OCI-LY3 (cell line): Measurements from ENCODE around the gene SCYGR2.

ENCODE experiments used
- H2AFZ ChIP-seq: fragments of 200-600, 300-600 bp; shearing (Covaris generic); 2 replicates; pipeline ENCODE4 v1.6.0; 2014; ENCODE audit warnings: antibody characterized with exemption, low read depth, low read length
- H3K27ac ChIP-seq: fragments of 200-600, 300-600 bp; sonication (generic); 2 replicates; pipeline ENCODE4 v1.5.1; 2014; ENCODE audit warnings: mild to moderate bottlenecking, low read length, moderate library complexity, mixed read lengths
- H3K27me3 ChIP-seq: fragments of 200-600, 300-600 bp; sonication (generic); 2 replicates; pipeline ENCODE4 v1.6.1; 2014; ENCODE audit warnings: low read depth, low read length, mixed read lengths
- H3K36me3 ChIP-seq: fragments of 200-600, 300-600 bp; sonication (generic); replicated peaks from 2 replicates; pipeline ENCODE3; 2014; ENCODE audit warnings: low read depth, low read length, mixed read lengths
- H3K4me1 ChIP-seq: fragments of 300-600, 200-600 bp; sonication (generic); 2 replicates; pipeline ENCODE4 v1.6.1; 2014; ENCODE audit warnings: low read length, mixed read lengths
- H3K4me2 ChIP-seq: fragments of 200-600, 300-600 bp; sonication (generic); 2 replicates; pipeline ENCODE4 v1.6.1; 2014; ENCODE audit warnings: low read length, mixed read lengths
- H3K4me3 ChIP-seq: fragments of 300-600, 200-600 bp; sonication (generic); 2 replicates; pipeline ENCODE4 v1.5.1; 2014; ENCODE audit warnings: antibody characterized with exemption, mild to moderate bottlenecking, low read length, moderate library complexity
- H3K79me2 ChIP-seq: fragments of 300-600, 200-600 bp; shearing (Covaris generic); 2 replicates; pipeline ENCODE4 v1.6.1; 2014; ENCODE audit warnings: mild to moderate bottlenecking, low read length, mixed read lengths
- H3K9ac ChIP-seq: fragments of 300-600, 200-600 bp; shearing (Covaris generic); 2 replicates; pipeline ENCODE4 v1.6.0; 2014; ENCODE audit warnings: mild to moderate bottlenecking, low read length, moderate library complexity
- H3K9me3 ChIP-seq: fragments of 200-600, 300-600 bp; shearing (Covaris generic); 2 replicates; pipeline ENCODE4 v1.6.1; 2014; ENCODE audit warnings: low read length, mixed read lengths; ENCODE audit not compliant: insufficient read depth
- H4K20me1 ChIP-seq: fragments of 200-600, 300-600 bp; sonication (generic); 2 replicates; pipeline ENCODE4 v1.6.1; 2016; ENCODE audit warnings: low read length, mixed read lengths; ENCODE audit not compliant: insufficient read depth
- EZH2phosphoT487 ChIP-seq: fragments of 200-600 bp; shearing (Covaris generic); IDR thresholded peaks from 2 replicates; pipeline ENCODE4 v1.6.1; 2018; ENCODE audit warnings: antibody characterized with exemption, mixed run types, low read depth
- TF ChIP-seq, protein P1 (sequence below): fragments of 200-600, 300-600 bp; sonication (generic); IDR thresholded peaks from 2 replicates; pipeline ENCODE4 v1.5.1; 2014; ENCODE audit warnings: antibody characterized with exemption, low read length, low read depth

Gene SCYGR2

GRCh38 chr2:227614246-227614645 lies 15.6 kb downstream of the SCYGR2 start:
- Histone ChIP-seq H3K27ac (no peak overlapping the region), H3K4me2 (peak overlapping the region; percentile 68; the same call in 1 of the 2 replicates), H3K9me3 (no peaks in the 10 kb centered on the region), H4K20me1 (no peaks in the 10 kb centered on the region), H2AFZ (no peak overlapping the region), H3K27me3 (peaks cover 24% of the 10 kb centered on the region), H3K4me3 (no peak overlapping the region), H3K4me1 (peaks cover 28% of the 10 kb centered on the region), H3K79me2 (no peaks in the 10 kb centered on the region), H3K36me3 (no peaks in the 10 kb centered on the region), H3K9ac (no peak overlapping the region)
- no peak for TF ChIP-seq EZH2phosphoT487
- TF ChIP-seq, protein P1, sequence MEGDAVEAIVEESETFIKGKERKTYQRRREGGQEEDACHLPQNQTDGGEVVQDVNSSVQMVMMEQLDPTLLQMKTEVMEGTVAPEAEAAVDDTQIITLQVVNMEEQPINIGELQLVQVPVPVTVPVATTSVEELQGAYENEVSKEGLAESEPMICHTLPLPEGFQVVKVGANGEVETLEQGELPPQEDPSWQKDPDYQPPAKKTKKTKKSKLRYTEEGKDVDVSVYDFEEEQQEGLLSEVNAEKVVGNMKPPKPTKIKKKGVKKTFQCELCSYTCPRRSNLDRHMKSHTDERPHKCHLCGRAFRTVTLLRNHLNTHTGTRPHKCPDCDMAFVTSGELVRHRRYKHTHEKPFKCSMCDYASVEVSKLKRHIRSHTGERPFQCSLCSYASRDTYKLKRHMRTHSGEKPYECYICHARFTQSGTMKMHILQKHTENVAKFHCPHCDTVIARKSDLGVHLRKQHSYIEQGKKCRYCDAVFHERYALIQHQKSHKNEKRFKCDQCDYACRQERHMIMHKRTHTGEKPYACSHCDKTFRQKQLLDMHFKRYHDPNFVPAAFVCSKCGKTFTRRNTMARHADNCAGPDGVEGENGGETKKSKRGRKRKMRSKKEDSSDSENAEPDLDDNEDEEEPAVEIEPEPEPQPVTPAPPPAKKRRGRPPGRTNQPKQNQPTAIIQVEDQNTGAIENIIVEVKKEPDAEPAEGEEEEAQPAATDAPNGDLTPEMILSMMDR: no peak

- Histone ChIP-seq H3K36me3 (no peaks in the 10 kb centered on the region), H3K9me3 (no peaks in the 10 kb centered on the region), H3K4me3 (peak within 1 kb of the TSS; percentile 19; the same call in 1 of the 2 replicates), H3K4me1 (peaks cover 33% of the 10 kb centered on the region), H3K9ac (no peak within 1 kb of the TSS), H3K79me2 (no peaks in the 10 kb centered on the region), H3K27me3 (peaks cover 24% of the 10 kb centered on the region), H2AFZ (no peak within 1 kb of the TSS), H4K20me1 (no peaks in the 10 kb centered on the region), H3K4me2 (peak within 1 kb of the TSS; percentile 68), H3K27ac (no peak within 1 kb of the TSS)
- no peak for TF ChIP-seq EZH2phosphoT487
Measured at GRCh38 chr2:227614740-227615139, 16.0 kb downstream of the SCYGR2 start, which contains the start of gene SCYGR3. Gene SCYGR3, minus strand, starts transcription at chr2:227614840. Its CDS starts 0 bp downstream, at chr2:227614840.

DNA sequence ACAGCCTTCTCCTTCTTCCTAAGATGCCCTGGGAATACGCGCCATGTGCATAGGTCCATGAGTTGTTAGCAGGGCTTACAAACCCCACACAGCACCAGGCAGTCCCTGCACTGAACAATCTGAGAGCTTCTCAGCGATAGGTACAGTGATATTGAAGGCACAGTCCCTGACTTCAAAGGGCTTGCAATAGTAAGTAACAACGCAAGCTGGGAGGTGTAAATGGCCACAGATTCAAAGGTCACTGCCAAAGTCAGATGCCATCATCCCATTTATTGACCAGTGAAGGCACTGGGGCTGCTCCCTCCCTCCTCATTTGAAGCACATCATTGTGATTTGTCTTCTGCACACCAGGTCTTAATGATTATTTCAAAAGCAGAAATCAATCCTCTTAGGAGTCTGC lies 16.5 kb downstream of the SCYGR2 start:
- no peaks in the 10 kb centered on the region for H3K79me2 ChIP-seq
- H3K4me3 ChIP-seq: no peak overlapping the region
- no peaks in the 10 kb centered on the region for H4K20me1 ChIP-seq
- H3K27ac ChIP-seq: no peak overlapping the region
- TF ChIP-seq, protein P1: no peak
- no peak for TF ChIP-seq EZH2phosphoT487
- peaks cover 34% of the 10 kb centered on the region for H3K4me1 ChIP-seq
- no peak overlapping the region for H2AFZ ChIP-seq
- no peaks in the 10 kb centered on the region for H3K36me3 ChIP-seq
- H3K9ac ChIP-seq: no peak overlapping the region
- H3K27me3 ChIP-seq: peaks cover 24% of the 10 kb centered on the region
- no peaks in the 10 kb centered on the region for H3K9me3 ChIP-seq
- no peak overlapping the region for H3K4me2 ChIP-seq

DNA sequence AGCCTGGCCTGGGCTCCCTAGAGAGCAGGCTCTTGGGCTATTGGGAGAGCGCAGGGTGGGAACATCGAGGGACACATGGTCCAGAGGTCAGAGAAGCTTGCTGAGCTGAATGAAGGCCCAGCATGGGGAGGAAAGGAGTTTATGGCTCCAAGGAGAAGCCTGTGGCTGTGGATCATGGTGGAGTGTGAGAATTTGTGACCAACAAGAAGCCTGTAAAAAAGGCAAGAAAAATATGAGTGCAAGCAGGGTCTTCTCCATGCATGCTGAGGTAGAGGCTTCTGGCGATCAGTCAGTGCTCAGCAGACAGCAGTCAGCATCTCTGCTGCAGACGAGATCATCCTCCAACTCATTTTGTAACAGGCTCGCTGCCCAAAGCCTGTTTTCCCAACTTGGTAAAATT lies 17.2 kb downstream of the SCYGR2 start:
- Histone ChIP-seq H4K20me1 (no peaks in the 10 kb centered on the region), H3K9ac (no peak overlapping the region), H3K4me3 (no peak overlapping the region), H3K4me1 (peaks cover 31% of the 10 kb centered on the region), H3K27ac (no peak overlapping the region), H3K9me3 (no peaks in the 10 kb centered on the region), H3K79me2 (no peaks in the 10 kb centered on the region), H3K27me3 (peaks cover 24% of the 10 kb centered on the region), H3K36me3 (no peaks in the 10 kb centered on the region), H3K4me2 (no peak overlapping the region), H2AFZ (no peak overlapping the region)
- TF ChIP-seq, protein P1: no peak
- TF ChIP-seq EZH2phosphoT487: no peak
